Measurements from ENCODE around the gene STARD3.

The STARD3 gene

GRCh38 chr17:39639043-39639442 is 2.1 kb downstream of the STARD3 start:
- DNase-seq, result no peak

- no peak for DNase-seq
Observed at GRCh38 chr17:39639566-39640458, 2.9 kb downstream of the STARD3 start.

GRCh38 chr17:39640591-39641031 is 3.7 kb downstream of the STARD3 start:
- no peak for DNase-seq

GRCh38 chr17:39641097-39641496 is 4.2 kb downstream of the STARD3 start:
- no peak for DNase-seq

GRCh38 chr17:39641883-39642282 is 4.9 kb downstream of the STARD3 start:
- DNase-seq, result no peak

GRCh38 chr17:39642291-39643074 is 5.5 kb downstream of the STARD3 start:
- DNase-seq, result no peak

- DNase-seq, result no peak
Observed at GRCh38 chr17:39643271-39643670, 6.3 kb downstream of the STARD3 start.

GRCh38 chr17:39647256-39647655 is 10.3 kb downstream of the STARD3 start:
- DNase-seq, result no peak

- no peak for DNase-seq
Observed at GRCh38 chr17:39648616-39649366, 11.8 kb downstream of the STARD3 start.

GRCh38 chr17:39650121-39650579 is 13.2 kb downstream of the STARD3 start:
- no peak for DNase-seq

- DNase-seq, result no peak
Observed at GRCh38 chr17:39651923-39652586, 15.1 kb downstream of the STARD3 start.

- no peak for DNase-seq
Observed at GRCh38 chr17:39652587-39653315, 15.8 kb downstream of the STARD3 start.

- no peak for DNase-seq
Observed at GRCh38 chr17:39653316-39653661, 16.3 kb downstream of the STARD3 start.

GRCh38 chr17:39653662-39654331 is 16.9 kb downstream of the STARD3 start:
- DNase-seq, result peak; percentile 56

- no peak for DNase-seq
Observed at GRCh38 chr17:39655105-39655504, 18.2 kb downstream of the STARD3 start.

GRCh38 chr17:39658346-39658745 is 21.4 kb downstream of the STARD3 start:
- DNase-seq, result no peak

- DNase-seq, result no peak
Observed at GRCh38 chr17:39658760-39659159, 21.8 kb downstream of the STARD3 start.

GRCh38 chr17:39659279-39660010 is 22.5 kb downstream of the STARD3 start:
- DNase-seq, result no peak

- DNase-seq, result no peak
Observed at GRCh38 chr17:39660011-39660360, 23.0 kb downstream of the STARD3 start.
